ENCODE measurements around the gene PDGFA.

PDGFA gene

GRCh38 chr7:534075-534474, 14.4 kb upstream of the PDGFA start:
- no peak for DNase-seq

DNA sequence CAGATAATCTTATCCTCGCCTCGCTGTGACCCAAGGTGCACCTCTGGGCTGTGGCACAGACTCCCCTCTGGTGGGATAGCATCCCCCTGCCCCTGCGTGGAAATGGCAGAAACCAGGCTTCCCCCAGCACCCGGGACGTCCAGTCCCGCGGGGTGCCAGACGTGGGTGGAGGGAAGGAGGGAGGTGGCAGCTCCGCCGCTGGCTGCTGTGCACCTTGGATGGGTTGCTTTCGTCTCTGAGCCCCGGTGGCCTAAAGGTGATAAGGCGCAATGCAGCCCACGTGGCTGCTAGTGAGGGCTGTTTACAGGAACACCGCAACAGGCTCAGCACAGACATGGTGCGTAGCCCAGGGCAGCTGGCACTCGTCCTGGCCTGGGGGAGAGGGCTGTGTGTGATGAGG, 13.6 kb upstream of the PDGFA start:
- no peak for DNase-seq

- DNase-seq: no peak
Observed at GRCh38 chr7:532379-533143, 12.9 kb upstream of the PDGFA start.

DNA sequence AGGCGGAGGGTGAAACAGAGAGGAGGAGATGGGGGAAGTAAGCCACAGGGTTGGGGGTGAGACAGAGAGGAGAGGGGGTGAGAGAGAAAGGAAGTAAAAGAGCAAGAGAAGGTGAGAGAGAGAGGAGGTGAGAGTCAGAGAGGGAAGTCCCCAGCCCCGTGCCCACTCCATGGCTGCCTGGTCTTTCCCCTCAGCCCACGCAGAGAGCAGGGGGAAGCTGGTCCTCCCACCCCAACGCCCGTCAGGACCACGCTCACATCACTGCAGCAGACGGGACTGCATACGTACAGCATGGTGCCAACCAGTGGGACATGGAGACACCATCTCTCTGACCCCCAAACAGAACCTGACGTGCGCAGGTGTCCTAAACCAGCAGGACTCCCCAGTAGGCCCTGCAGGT, 12.1 kb upstream of the PDGFA start:
- DNase-seq: no peak

DNA sequence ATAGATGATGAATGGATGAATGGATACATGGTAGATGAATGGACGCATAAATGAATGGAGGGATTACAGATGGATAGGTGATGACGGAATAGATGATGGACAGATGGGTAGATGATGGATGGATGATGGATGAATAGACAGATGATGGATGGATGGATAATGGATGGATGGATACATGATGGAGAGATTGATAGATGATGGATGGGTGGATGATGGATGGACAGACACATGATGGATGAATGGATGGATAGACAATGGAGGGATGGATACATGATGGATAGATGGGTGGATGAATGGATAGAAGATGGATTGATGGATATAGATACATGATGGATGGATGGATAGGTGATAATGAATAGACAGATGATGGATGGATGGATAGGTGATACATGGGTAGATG, 8.8 kb upstream of the PDGFA start:
- no peak for DNase-seq

DNA sequence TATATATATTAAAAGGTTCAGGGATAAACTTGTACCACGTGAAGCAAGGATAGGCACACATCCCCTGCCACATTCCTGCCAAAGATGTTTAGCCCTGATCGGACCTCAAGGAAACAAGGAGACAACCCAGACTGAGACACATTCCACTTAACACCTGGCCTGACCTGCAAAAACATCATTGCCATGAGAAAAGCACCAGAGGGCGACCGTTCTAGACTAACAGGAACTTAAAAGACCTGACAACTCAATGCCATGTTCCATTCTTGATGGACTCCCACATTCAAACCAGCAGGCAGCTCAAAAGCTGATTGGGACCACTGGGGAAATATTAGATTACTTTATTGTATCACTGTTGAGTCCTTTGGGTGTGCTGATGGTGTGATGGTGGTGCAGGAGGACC, 8.1 kb upstream of the PDGFA start:
- DNase-seq: no peak

GRCh38 chr7:526460-527034, 6.9 kb upstream of the PDGFA start:
- no peak for DNase-seq

GRCh38 chr7:525740-526139, 6.1 kb upstream of the PDGFA start:
- no peak for DNase-seq

DNA sequence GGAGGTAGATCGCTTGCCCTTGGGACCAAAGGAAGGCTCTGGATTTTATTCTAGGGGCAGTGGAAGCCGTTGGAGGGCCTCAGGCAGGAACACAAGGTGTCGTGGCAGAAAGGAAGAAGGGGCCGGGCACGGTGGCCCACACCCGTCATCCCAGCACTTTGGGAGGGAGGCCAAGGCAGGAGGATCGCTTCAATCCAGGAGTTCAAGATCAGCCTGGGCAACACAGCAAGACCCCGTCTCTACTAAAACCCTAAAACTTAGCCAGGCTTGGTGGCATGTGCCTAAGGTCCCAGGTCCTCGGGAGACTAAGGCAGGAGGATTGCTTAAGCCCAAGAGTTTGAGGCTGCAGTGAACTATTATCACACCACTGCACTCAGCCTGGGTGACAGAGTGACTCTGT, 5.2 kb upstream of the PDGFA start:
- no peak for DNase-seq

DNA sequence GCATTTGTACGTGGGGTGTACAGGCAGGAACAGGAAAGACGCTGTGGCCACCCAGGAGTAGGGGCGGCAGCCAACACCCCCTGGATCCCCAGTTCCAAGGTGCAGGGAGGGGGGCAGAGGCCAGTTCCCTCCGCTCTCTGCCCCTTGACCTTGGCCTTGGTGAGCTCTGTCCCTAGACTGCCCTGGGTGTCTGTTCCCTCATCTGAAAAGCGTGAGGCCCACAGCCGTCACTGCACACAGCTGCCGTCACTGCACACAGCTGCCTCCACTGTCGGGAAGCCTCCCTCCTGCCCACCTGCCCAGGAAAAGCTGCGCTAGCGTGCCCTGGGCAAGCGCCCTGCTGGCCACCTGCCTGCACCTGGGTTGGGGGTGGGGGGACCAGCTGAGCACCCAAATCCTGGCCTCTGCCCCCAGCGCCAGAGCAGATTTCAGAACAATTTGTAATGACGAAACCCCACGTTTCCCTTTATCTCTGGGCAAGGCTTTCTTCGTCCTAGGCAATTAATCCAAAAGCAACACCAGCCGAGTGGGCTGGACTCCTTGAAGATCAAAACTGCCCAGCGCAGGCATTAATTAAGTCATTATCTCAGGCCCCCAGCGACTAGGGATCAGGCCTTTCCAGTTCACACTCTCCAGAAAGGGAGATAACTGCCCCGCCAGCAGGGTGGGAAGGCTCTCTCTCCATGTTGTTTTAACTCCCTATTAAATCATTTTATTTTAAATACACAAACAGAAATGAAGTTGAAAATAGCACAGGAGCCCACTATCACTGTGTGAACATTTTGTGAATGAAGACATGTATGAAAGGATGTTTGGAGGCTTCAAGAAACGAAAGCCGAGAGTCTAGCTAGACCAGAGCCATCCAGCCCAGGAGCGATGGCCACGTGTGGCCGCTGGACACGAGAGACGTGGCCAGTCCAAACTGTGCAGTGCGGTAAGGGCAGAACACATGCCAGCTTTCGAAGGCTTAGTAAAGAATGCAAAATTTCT, 4.0 kb upstream of the PDGFA start:
- no peak for DNase-seq

GRCh38 chr7:522951-523314, 3.3 kb upstream of the PDGFA start:
- DNase-seq: no peak

GRCh38 chr7:522071-522950, 2.7 kb upstream of the PDGFA start:
- no peak for DNase-seq

GRCh38 chr7:521221-522070, 1.8 kb upstream of the PDGFA start:
- no peak for DNase-seq

DNA sequence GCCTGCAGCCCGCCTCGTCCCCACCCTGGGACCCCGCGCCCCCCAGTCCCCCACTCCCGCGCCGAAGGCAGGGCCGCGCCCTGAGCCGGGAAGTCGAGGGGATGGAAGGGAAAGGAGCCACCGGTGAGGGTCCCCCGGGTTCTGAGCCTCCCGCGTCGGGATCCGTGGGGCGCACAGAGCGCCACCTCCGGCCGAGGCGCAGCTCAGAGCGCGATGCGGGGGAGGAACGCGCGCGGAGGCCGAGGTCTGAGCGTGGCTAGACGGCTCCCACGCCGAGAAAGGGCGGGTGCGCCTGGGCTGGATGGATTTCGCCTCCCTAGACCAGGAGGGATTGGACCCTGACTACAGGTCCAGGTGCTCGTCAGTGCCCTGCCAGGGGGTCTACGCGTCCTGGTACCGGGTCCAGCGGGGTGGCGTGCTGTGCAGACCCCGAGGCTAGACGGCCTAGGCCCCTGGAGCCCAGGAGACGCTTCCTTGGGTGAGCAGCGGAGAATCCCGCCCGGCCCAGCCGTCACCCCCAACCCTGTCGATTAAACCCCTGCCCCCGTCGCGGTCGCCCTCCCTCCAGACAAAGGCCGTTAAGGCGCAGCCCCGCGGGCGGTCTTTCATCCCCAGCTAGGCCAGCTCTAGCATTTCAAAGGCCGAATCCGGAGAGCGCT, 986 bp upstream of the PDGFA start:
- DNase-seq: no peak

DNA sequence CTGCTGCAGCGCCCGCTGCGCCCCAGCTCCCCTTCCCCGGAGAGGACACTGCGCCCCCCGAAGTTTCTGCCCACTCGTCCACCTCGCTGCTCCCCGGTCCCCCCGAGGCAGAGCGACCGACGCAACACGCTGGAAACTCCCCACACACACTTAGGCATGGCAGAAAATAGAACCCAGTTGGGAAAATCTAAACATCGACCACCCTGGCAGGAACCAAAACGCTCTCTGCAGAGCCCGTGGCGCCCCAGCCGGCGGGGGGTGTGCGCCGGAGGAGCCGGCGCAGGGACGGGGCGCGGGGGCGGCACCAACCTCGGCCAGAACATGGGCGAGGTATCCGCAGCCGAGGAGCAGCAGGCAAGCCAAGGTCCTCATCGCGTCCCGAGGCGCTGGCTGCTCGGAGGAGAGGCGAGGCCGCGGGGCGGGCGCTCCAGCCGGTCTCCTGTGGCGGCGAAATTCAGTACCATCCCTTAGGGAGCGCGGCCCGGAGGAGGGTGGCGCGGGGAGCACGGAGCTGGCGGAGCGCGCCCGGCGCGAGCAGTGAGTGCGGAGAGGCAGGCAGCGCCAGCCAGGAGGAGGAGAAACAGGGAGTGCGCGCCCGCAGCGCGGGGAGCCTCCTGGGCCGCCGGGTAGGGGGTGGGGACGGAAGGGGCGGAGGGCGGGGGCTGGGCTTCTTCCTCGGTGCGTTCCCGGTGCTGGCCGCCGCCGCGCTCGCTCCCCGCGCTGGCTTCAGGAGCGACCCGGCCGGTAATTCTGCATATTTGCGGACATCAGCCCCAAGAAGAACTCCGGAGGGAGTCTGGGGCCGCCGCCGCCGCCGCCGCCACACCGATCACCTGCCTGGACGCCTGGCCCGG, 789 bp downstream of the PDGFA start:
- no peak for DNase-seq

DNA sequence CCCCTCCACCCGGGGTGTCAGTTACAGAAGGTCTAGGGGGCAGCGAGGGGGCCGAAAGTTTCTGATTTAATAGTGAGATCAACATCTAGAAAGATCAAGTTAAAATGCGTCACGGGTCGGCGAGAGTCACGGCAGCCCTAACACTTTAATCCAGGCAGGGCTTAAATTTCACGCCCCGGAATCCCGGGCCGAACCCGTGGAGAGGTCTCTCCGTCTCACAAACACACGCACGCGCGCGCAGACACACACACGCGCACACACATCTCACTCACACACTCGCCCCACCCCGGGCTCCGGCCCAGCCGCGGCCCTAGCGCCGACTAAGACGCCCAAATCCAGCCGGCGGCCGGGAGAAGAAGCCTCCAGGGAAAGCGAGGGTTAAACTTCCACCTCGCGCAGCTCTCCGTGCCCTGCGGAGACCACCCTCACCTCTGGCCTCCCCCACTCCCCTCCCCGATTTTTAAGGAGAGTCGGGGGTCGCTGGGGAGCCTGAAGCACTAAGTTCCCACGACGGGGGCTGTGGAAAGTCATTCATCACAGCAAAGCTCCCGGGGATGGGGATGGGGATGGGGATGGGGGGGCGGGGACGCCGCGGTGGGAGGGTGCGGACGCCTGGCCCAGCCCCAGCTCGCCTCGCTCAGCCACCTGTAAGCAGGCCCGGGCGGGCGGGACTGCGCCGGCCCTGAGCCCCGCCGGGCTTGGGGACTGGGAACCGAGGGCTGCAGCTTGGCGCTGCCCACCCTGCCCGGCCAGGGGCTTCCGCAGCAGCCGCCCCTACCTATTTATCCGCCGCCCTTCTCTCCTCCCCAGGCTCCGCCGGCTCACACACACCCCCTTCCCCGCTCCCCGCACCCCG, 1.6 kb downstream of the PDGFA start:
- no peak for DNase-seq

GRCh38 chr7:516606-517456, 2.8 kb downstream of the PDGFA start:
- no peak for DNase-seq

- DNase-seq: no peak
Observed at GRCh38 chr7:516216-516605, 3.4 kb downstream of the PDGFA start.
